ENCODE data around the gene DNAH17.

The DNAH17 gene

GRCh38 chr17:78379131-78379491 is 198.1 kb downstream of the DNAH17 start:
- DNase-seq = peak in 1 of 2 experiments; percentile 46

- peak; percentile 89 to 91 for DNase-seq
These were observed 198.7 kb downstream of the DNAH17 start, which contains the start of gene PGS1 for GRCh38 chr17:78378225-78379130. Gene PGS1 (plus strand): TSS chr17:78378649. CDS start chr17:78378666, 17 bp downstream.

- no peak for DNase-seq
These were observed 199.4 kb downstream of the DNAH17 start for GRCh38 chr17:78377858-78378224.

- no peak for DNase-seq
These were observed 201.0 kb downstream of the DNAH17 start for GRCh38 chr17:78376161-78376560.

- no peak for DNase-seq
These were observed 201.6 kb downstream of the DNAH17 start for GRCh38 chr17:78375401-78376151.

GRCh38 chr17:78374631-78375274 is 202.4 kb downstream of the DNAH17 start:
- no peak for DNase-seq

- DNase-seq = no peak
These were observed 203.0 kb downstream of the DNAH17 start for GRCh38 chr17:78374189-78374588.
